ENCODE results near the gene PCK1. TPM values are rescaled to one million over a fixed set of nuclear protein-coding genes. Genes with fewer than 3 reads are reported as not detected.

PCK1 gene
- total and polyA plus RNA-seq, 4 donors = 0.21 to 49.2 (median 0.54) TPM

- H3K36me3 ChIP-seq (ENCODE audit: control insufficient read depth in 1 of 2, insufficient read depth in 2 of 2, low read length in 1 of 2) = no peaks in the 10 kb centered on the region
- H3K4me1 ChIP-seq (ENCODE audit: control insufficient read depth in 1 of 2, insufficient read depth in 2 of 2, low read length in 2 of 2) = no peaks in the 10 kb centered on the region
- 91 to 92% methylated on average over 15 of the region's 15 CpGs for whole genome bisulfite sequencing, 2 donors
- no peak overlapping the region for H3K4me3 ChIP-seq (ENCODE audit: low read length in 2 of 2)
- H3K27ac ChIP-seq (ENCODE audit: low read depth in 1 of 2, low read length in 2 of 2) = no peak overlapping the region
- ATAC-seq (ENCODE audit: low FRiP score) = no peak
- intact Hi-C loops (cut with DNase I) = loop anchor here (5.0 to 10.0 kb wide), 3 partner anchors 204 to 1103 kb away; partner anchors contain the start of gene NPEPL1 (in 1 of the 2)
- peak; percentile 30 to 62 for DNase-seq
- peaks cover 2% of the 10 kb centered on the region for H3K9me3 ChIP-seq (ENCODE audit: control insufficient read depth, low read length)
- no peaks in the 10 kb centered on the region for H3K27me3 ChIP-seq (ENCODE audit: control insufficient read depth in 1 of 2, insufficient read depth in 2 of 2, low read length in 1 of 2)
Observed at GRCh38 chr20:57591289-57592229, 30.6 kb downstream of the PCK1 start.

GRCh38 chr20:57592263-57593092, 31.6 kb downstream of the PCK1 start:
- intact Hi-C loops (cut with DNase I) = loop anchor here (5.0 to 10.0 kb wide), 3 partner anchors 205 to 1102 kb away; partner anchors contain the start of gene NPEPL1 (in 1 of the 2)

GRCh38 chr20:57593134-57593886, 32.4 kb downstream of the PCK1 start:
- H3K27ac ChIP-seq (ENCODE audit: low read depth in 1 of 2, low read length in 2 of 2) = no peak overlapping the region
- peak; percentile 46 to 68 for DNase-seq
- H3K27me3 ChIP-seq (ENCODE audit: control insufficient read depth in 1 of 2, insufficient read depth in 2 of 2, low read length in 1 of 2) = no peaks in the 10 kb centered on the region
- no peaks in the 10 kb centered on the region for H3K9me3 ChIP-seq (ENCODE audit: control insufficient read depth, low read length)
- intact Hi-C loops (cut with DNase I) = loop anchor here (5.0 to 10.0 kb wide), 3 partner anchors 206 to 1101 kb away; partner anchors contain the start of gene NPEPL1 (in 1 of the 2)
- ATAC-seq (ENCODE audit: low FRiP score) = no peak
- 69 to 70% methylated on average over 17 of the region's 17 CpGs for WGBS, 2 donors
- H3K36me3 ChIP-seq (ENCODE audit: control insufficient read depth in 1 of 2, insufficient read depth in 2 of 2, low read length in 1 of 2) = no peaks in the 10 kb centered on the region
- H3K4me3 ChIP-seq (ENCODE audit: low read length in 2 of 2) = no peak overlapping the region
- no peaks in the 10 kb centered on the region for H3K4me1 ChIP-seq (ENCODE audit: control insufficient read depth in 1 of 2, insufficient read depth in 2 of 2, low read length in 2 of 2)

More at GRCh38 chr20:57592263-57593092, 31.6 kb downstream of the PCK1 start:
- ATAC-seq (ENCODE audit: low FRiP score) (no peak), DNase-seq (peak; percentile 30 to 55)
- no peak overlapping the region for H3K27ac ChIP-seq (ENCODE audit: low read depth in 1 of 2, low read length in 2 of 2)
- no peaks in the 10 kb centered on the region for H3K36me3 ChIP-seq (ENCODE audit: control insufficient read depth in 1 of 2, insufficient read depth in 2 of 2, low read length in 1 of 2)
- H3K27me3 ChIP-seq (ENCODE audit: control insufficient read depth in 1 of 2, insufficient read depth in 2 of 2, low read length in 1 of 2) = no peaks in the 10 kb centered on the region
- H3K4me1 ChIP-seq (ENCODE audit: control insufficient read depth in 1 of 2, insufficient read depth in 2 of 2, low read length in 2 of 2) = no peaks in the 10 kb centered on the region
- WGBS, 2 donors = 87 to 90% methylated on average over 22 of the region's 22 CpGs
- no peaks in the 10 kb centered on the region for H3K9me3 ChIP-seq (ENCODE audit: control insufficient read depth, low read length)
- no peak overlapping the region for H3K4me3 ChIP-seq (ENCODE audit: low read length in 2 of 2)

GRCh38 chr20:57594092-57594951, 33.4 kb downstream of the PCK1 start:
- Histone ChIP-seq H3K9me3 (ENCODE audit: control insufficient read depth, low read length) (no peaks in the 10 kb centered on the region), H3K27me3 (ENCODE audit: control insufficient read depth in 1 of 2, insufficient read depth in 2 of 2, low read length in 1 of 2) (no peaks in the 10 kb centered on the region), H3K4me3 (ENCODE audit: low read length in 2 of 2) (no peak overlapping the region), H3K4me1 (ENCODE audit: control insufficient read depth in 1 of 2, insufficient read depth in 2 of 2, low read length in 2 of 2) (no peaks in the 10 kb centered on the region), H3K27ac (ENCODE audit: low read depth in 1 of 2, low read length in 2 of 2) (no peak overlapping the region), H3K36me3 (ENCODE audit: control insufficient read depth in 1 of 2, insufficient read depth in 2 of 2, low read length in 1 of 2) (no peaks in the 10 kb centered on the region)
- ATAC-seq (ENCODE audit: low FRiP score) = no peak
- peak; percentile 57 to 88 for DNase-seq
- WGBS, 2 donors = 38 to 40% methylated on average over 27 of the region's 27 CpGs
- intact Hi-C loops (cut with DNase I) = loop anchor here (1.0 to 10.0 kb wide), 5 partner anchors 80 to 1100 kb away; partner anchors contain the start of gene NPEPL1 (in 1 of the 2)

GRCh38 chr20:57595041-57596030, 34.4 kb downstream of the PCK1 start:
- DNase-seq = peak in 1 of 2 donors; percentile 39
- Histone ChIP-seq H3K9me3 (ENCODE audit: control insufficient read depth, low read length) (no peaks in the 10 kb centered on the region), H3K4me1 (ENCODE audit: control insufficient read depth in 1 of 2, insufficient read depth in 2 of 2, low read length in 2 of 2) (no peaks in the 10 kb centered on the region), H3K36me3 (ENCODE audit: control insufficient read depth in 1 of 2, insufficient read depth in 2 of 2, low read length in 1 of 2) (no peaks in the 10 kb centered on the region), H3K27me3 (ENCODE audit: control insufficient read depth in 1 of 2, insufficient read depth in 2 of 2, low read length in 1 of 2) (no peaks in the 10 kb centered on the region), H3K4me3 (ENCODE audit: low read length in 2 of 2) (no peak overlapping the region), H3K27ac (ENCODE audit: low read depth in 1 of 2, low read length in 2 of 2) (no peak overlapping the region)
- ATAC-seq (ENCODE audit: low FRiP score) = no peak
- 90 to 91% methylated on average over 25 of the region's 25 CpGs for WGBS, 2 donors
- intact Hi-C loops (cut with DNase I) = loop anchor here (2.0 to 10.0 kb wide), 3 partner anchors 81 to 1099 kb away; partner anchors contain the start of gene NPEPL1 (in 1 of the 2)

GRCh38 chr20:57596358-57596757, 35.4 kb downstream of the PCK1 start:
- no peak for ATAC-seq (ENCODE audit: low FRiP score)
- Histone ChIP-seq H3K27me3 (ENCODE audit: control insufficient read depth in 1 of 2, insufficient read depth in 2 of 2, low read length in 1 of 2) (no peaks in the 10 kb centered on the region), H3K9me3 (ENCODE audit: control insufficient read depth, low read length) (no peaks in the 10 kb centered on the region), H3K27ac (ENCODE audit: low read depth in 1 of 2, low read length in 2 of 2) (no peak overlapping the region), H3K4me1 (ENCODE audit: control insufficient read depth in 1 of 2, insufficient read depth in 2 of 2, low read length in 2 of 2) (no peaks in the 10 kb centered on the region), H3K36me3 (ENCODE audit: control insufficient read depth in 1 of 2, insufficient read depth in 2 of 2, low read length in 1 of 2) (no peaks in the 10 kb centered on the region), H3K4me3 (ENCODE audit: low read length in 2 of 2) (no peak overlapping the region)
- DNase-seq = peak in 1 of 2 donors; percentile 34
- intact Hi-C loops (cut with DNase I) = loop anchor here (10.0 kb wide), 2 partner anchors 212 to 1098 kb away; partner anchors contain the start of gene NPEPL1 (in 1 of the 2)
- 67 to 71% methylated on average over 11 of the region's 11 CpGs for whole genome bisulfite sequencing, 2 donors
